ENCODE data around the gene KRT3.
"Not testable (repeated sequence)": the region's sequence is repeated elsewhere in the genome, so short reads cannot be mapped to it uniquely, and the experiment has no call there.

Gene KRT3

GRCh38 chr12:52756281-52756960 lies 39.5 kb downstream of the KRT3 start:
- DNase-seq = no peak

- DNase-seq = no peak
Measured at GRCh38 chr12:52755533-52755932, 40.4 kb downstream of the KRT3 start.

DNA sequence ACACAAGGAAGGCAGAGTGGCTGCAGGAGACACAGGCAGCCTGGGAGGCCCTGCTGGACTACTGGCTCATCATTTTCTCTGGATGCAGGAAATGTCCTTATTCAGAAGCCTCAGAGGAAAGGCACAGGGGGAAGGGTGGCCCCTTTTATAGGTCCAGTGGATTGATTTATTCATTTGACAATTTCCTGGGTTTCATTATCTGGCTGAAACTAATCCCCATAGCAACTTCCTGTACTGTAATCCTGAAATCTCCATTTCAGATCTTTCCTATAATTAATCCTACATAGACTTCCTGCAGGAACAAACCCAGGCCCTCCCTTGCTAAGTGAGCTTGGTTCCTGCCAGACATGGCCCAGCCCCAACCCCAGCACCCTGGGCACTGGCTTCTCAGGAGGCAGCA lies 41.8 kb downstream of the KRT3 start:
- no peak for DNase-seq

GRCh38 chr12:52753283-52753682 lies 42.6 kb downstream of the KRT3 start:
- no peak for DNase-seq

DNA sequence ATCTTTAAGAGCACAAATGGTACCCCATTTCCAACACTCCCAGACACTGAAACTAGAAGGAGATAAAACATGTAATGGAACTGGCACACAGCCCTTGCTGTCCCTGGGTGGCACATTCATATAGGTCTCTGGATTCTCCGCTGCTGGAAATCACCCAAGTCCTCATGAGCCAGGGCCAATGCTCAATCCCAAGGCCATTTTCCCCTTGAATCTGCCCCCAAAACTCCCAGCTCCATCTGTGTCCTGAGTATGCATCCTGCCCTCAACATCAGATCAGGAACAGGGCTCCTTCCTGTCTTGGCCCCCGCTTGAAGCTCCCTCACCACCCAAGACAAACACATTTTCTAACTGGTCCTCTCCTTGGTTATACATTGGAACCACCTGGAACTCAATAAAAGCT lies 43.4 kb downstream of the KRT3 start:
- DNase-seq = no peak

DNA sequence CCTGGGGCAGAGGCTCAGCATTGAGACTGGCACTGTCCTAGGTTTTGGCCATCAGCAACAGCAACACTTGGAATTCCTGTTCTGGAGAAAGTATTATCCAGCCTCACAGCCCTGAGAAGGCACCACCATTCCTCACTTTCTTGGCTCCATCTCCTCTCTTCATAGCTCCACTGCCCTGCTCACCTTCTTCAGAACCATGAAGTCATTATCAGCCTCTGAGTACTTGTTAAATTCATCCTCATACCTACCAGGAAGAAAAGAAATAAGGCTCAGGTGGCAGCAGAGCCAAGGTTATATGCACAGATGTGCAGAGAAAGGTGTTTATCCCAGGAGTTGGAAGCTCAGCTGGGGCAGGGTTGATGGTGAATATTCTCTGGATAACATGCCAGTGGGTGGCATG lies 44.1 kb downstream of the KRT3 start:
- DNase-seq = no peak

DNA sequence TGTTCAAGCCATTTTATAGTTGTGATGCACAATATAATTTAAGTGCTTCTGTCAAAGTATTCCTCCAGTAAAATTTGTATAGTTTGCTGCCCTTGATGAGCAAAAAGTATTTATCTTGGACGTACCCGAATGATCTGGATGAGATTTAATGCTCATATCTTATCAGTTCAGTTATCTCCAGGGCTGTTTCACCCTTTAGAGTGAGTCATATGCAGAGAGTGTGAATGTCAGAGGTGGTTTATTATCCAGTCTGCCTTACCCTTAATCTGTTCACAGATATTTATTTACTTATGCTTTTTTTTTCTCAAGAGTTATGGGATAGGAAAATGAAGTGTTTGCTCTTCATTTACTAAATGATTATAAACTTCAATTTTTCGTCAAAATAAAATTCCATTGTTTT lies 45.4 kb downstream of the KRT3 start:
- DNase-seq = not testable (repeated sequence)

DNA sequence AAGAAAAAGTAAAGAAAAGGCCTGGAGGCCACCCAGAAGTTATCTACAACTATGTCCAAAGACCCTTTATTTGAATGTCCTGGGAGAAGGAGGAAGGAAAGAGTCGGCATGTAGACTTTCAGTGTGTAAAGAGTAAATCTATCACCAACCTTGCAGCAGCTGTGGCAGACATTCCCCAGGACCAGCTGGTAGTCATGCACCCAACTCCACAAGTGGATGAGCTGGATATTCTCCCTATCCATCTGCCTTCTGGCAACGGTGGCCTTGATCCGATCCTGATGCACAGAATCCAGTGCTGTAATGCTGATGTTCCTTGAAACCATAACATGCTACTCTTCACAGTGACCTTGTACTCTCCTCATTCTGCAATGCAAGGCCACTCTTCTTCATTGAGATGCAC lies 46.1 kb downstream of the KRT3 start:
- no peak for DNase-seq

GRCh38 chr12:52748578-52748977 lies 47.3 kb downstream of the KRT3 start:
- DNase-seq = no peak

DNA sequence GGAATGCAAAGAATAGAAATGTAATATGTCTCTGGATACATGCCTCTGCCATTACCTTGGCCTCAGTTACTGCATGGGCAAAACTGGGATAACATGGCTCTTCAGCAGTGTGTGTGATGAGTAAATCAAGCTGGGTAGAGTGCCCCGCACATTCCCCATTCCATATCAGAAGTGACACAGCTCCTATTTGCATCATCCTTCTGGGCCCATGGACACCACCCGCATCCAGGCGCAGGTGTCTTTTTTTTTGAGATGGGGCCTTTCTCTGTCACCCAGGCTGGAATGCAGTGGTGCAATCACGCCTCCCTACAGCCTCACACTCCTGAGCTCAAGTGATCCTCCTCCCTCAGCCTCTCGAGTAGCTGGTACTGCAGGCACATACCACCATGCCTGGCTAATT lies 50.4 kb downstream of the KRT3 start:
- DNase-seq = no peak

- DNase-seq = no peak
Measured at GRCh38 chr12:52744493-52745156, 51.3 kb downstream of the KRT3 start.

- no peak for DNase-seq
Measured at GRCh38 chr12:52742822-52743457, 53.0 kb downstream of the KRT3 start.

DNA sequence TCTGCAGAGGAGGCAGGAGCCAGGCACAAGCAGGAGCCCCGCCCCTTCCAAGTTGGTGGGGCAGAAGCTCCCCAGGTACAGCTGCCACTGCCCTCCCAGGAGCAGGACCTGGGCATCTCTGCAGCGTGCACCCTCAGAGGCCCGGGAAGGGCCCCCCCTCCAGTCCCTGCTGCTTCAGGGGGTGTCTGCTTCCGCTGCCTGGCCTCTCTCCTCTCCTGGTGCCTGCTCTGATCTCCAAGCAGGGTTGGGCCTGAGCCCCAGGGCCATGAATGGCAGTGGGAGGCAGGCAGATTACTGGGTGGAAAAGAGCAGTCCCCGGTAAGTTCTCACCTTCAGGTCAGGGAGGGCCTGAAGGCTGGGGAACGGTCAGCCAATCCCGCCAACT lies 53.7 kb downstream of the KRT3 start:
- no peak for DNase-seq

GRCh38 chr12:52741375-52742195 lies 54.3 kb downstream of the KRT3 start:
- peak; percentile 69 to 71 for DNase-seq

GRCh38 chr12:52740584-52740983 lies 55.3 kb downstream of the KRT3 start:
- DNase-seq = no peak

GRCh38 chr12:52739963-52740362 lies 56.0 kb downstream of the KRT3 start:
- no peak for DNase-seq

Data from activated T-cell treated with anti-CD3 and anti-CD28 coated beads, Interleukin-2, amount 50 U/mL, for 48 hours (primary cell).